ENCODE data around the gene NDUFC2.
A peak's percentile ranks its signal among the peaks of the same experiment; 100 is the strongest.

DNA sequence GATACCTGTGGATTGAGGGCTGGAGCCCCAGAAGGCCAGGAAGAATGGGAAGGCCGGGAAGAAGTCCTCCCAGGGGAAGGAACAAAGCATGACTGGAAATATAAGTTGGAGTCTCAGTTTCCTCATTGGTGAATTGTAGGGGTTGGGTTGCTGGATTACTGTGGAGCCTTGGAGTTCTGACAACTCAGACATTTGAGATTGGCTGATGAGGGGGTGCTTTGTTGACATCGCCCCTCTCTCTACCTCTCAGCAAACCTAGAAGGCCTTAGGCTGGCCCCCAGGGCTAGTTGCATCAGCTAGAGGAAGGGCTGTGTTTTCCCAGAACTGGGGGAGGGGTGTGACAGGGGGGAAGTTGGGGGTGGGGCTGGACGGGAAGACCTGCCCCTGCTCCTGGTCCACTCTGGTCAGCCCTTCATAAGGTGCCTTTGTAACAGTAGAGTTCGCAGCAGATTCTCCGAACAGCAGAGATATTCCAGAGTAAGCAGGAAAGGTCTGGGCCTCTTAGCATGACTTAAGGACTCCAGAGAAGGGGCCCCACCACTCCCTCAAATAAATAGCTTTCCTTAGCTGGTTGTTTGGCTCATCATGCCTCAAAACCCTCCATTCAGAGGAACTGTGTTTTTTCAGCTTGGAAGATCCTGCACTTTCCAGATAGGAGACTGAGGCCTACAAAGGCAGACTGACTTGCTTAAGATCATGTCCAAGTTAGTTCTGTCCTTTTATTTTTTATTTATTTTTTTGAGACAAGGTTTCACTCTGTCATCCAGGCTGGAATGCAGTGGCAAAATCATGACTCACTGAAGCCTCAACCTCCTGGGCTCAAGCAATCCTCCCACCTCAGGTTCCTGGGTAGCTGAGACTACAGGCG, 28.5 kb downstream of the NDUFC2 start:
- no peak for TF ChIP-seq GLIS3 (CRISPR knock-in tag; IDR thresholded peaks at IDR 0.05)
- TF ChIP-seq PATZ1 (CRISPR knock-in tag; IDR thresholded peaks at IDR 0.05; ENCODE audit: borderline replicate concordance): no peak
- no peak for TF ChIP-seq ZNF565 (CRISPR knock-in tag; conservative IDR thresholded peaks at IDR 0.05; ENCODE audit: low read depth)
- TF ChIP-seq, protein P1, sequence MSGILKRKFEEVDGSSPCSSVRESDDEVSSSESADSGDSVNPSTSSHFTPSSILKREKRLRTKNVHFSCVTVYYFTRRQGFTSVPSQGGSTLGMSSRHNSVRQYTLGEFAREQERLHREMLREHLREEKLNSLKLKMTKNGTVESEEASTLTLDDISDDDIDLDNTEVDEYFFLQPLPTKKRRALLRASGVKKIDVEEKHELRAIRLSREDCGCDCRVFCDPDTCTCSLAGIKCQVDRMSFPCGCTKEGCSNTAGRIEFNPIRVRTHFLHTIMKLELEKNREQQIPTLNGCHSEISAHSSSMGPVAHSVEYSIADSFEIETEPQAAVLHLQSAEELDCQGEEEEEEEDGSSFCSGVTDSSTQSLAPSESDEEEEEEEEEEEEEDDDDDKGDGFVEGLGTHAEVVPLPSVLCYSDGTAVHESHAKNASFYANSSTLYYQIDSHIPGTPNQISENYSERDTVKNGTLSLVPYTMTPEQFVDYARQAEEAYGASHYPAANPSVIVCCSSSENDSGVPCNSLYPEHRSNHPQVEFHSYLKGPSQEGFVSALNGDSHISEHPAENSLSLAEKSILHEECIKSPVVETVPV (CRISPR knock-in tag; IDR thresholded peaks at IDR 0.05): no peak
- no peak for TF ChIP-seq ZFP30 (CRISPR knock-in tag; IDR thresholded peaks at IDR 0.05)
- no peak for TF ChIP-seq OSR1 (CRISPR knock-in tag; IDR thresholded peaks at IDR 0.05)
- no peak for TF ChIP-seq ZNF8 (CRISPR knock-in tag; IDR thresholded peaks at IDR 0.05)
- no peak for TF ChIP-seq ISL1 (CRISPR knock-in tag; IDR thresholded peaks at IDR 0.05)
- TF ChIP-seq ZFP3 (CRISPR knock-in tag; IDR thresholded peaks at IDR 0.05): peak; percentile 27; the same call in 1 of the 2 replicates
- no peak for TF ChIP-seq ARNTL (CRISPR knock-in tag; IDR thresholded peaks at IDR 0.05; ENCODE audit: borderline replicate concordance, low read depth)
- TF ChIP-seq ESRRG (CRISPR knock-in tag; IDR thresholded peaks at IDR 0.05): no peak
- TF ChIP-seq, protein P2, sequence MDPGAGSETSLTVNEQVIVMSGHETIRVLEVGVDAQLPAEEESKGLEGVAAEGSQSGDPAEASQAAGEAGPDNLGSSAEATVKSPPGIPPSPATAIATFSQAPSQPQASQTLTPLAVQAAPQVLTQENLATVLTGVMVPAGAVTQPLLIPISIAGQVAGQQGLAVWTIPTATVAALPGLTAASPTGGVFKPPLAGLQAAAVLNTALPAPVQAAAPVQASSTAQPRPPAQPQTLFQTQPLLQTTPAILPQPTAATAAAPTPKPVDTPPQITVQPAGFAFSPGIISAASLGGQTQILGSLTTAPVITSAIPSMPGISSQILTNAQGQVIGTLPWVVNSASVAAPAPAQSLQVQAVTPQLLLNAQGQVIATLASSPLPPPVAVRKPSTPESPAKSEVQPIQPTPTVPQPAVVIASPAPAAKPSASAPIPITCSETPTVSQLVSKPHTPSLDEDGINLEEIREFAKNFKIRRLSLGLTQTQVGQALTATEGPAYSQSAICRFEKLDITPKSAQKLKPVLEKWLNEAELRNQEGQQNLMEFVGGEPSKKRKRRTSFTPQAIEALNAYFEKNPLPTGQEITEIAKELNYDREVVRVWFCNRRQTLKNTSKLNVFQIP (CRISPR knock-in tag; IDR thresholded peaks at IDR 0.05; ENCODE audit: borderline replicate concordance, low read depth): no peak
- no peak for TF ChIP-seq BACH2 (CRISPR knock-in tag; IDR thresholded peaks at IDR 0.05; ENCODE audit: borderline replicate concordance)
- no peak for TF ChIP-seq TCF4 (CRISPR knock-in tag; IDR thresholded peaks at IDR 0.05; ENCODE audit: borderline replicate concordance)
